Natural killer cell (primary cell): ENCODE results near the gene ST6GALNAC1. TPM values are rescaled to one million over a fixed set of nuclear protein-coding genes. Genes with fewer than 3 reads are reported as not detected.

Experiments
- ATAC-seq, 3 donors: fragments of 150-1000 bp in 2 of 3; fragments of 200-7000 bp in 1 of 3; cut with Tn5 transposase; 1 replicate in 1 of 3; 2 replicates in 2 of 3; pipeline ENCODE4 v1.10.0; 2021; ENCODE audit warnings: mild to moderate bottlenecking in 2 of 3, moderate library complexity in 2 of 3
- DNase-seq, 2 donors: peaks; one replicate each; pipeline versions ENCODE4 v3.0.0 to v3.0.0-alpha.2; 2013 to 2021; ENCODE audit warnings: mixed read lengths in 1 of 2
- H3K27ac ChIP-seq: one replicate; pipeline ENCODE4 v1.5.1; 2013; ENCODE audit warnings: mild to moderate bottlenecking, low read length
- H3K27me3 ChIP-seq: one replicate; pipeline ENCODE4 v1.6.1; 2013; ENCODE audit warnings: low read length; ENCODE audit not compliant: control insufficient read depth, insufficient read depth
- H3K36me3 ChIP-seq: one replicate; pipeline ENCODE4 v1.6.1; 2013; ENCODE audit warnings: low read length; ENCODE audit not compliant: control insufficient read depth, insufficient read depth
- H3K4me1 ChIP-seq: one replicate; pipeline ENCODE4 v1.6.1; 2013; ENCODE audit warnings: low read length; ENCODE audit not compliant: control insufficient read depth, insufficient read depth
- H3K4me3 ChIP-seq: one replicate; pipeline ENCODE4 v1.5.1; 2013; ENCODE audit warnings: low read length
- H3K9me3 ChIP-seq: one replicate; pipeline ENCODE4 v1.6.1; 2013; ENCODE audit warnings: low read length; ENCODE audit not compliant: control insufficient read depth, insufficient read depth
- H3K27ac Mint-ChIP-seq, 2 donors: one replicate each; pipeline ENCODE4 v1.8.0; 2022; ENCODE audit warnings: mild to moderate bottlenecking in 2 of 2, mixed read lengths in 2 of 2, moderate library complexity in 1 of 2
- H3K27me3 Mint-ChIP-seq, 2 donors: one replicate each; pipeline ENCODE4 v1.8.0; 2022; ENCODE audit warnings: low read depth in 2 of 2, mixed read lengths in 2 of 2
- H3K36me3 Mint-ChIP-seq: one replicate; pipeline ENCODE4 v1.8.0; 2022; ENCODE audit warnings: mixed read lengths
- H3K4me1 Mint-ChIP-seq, 2 donors: one replicate each; pipeline ENCODE4 v1.8.0; 2022; ENCODE audit warnings: mixed read lengths in 2 of 2
- H3K4me3 Mint-ChIP-seq: one replicate; pipeline ENCODE4 v1.8.0; 2022; ENCODE audit warnings: mild to moderate bottlenecking, moderate library complexity, mixed read lengths
- H3K9me3 Mint-ChIP-seq, 2 donors: one replicate each; pipeline ENCODE4 v1.8.0; 2022; ENCODE audit warnings: mixed read lengths in 2 of 2
- CTCF ChIP-seq: fragments of 200-600 bp; IDR thresholded peaks from one replicate; pipeline ENCODE4 v1.8.0; 2022; ENCODE audit warnings: antibody characterized with exemption
- WGBS: methylation state at CpG from one replicate; pipeline ENCODE4 v1.1.7; 2013; ENCODE audit warnings: missing lambda C conversion rate; ENCODE audit not compliant: insufficient coverage; 5-methylcytosine and 5-hydroxymethylcytosine counted together
- intact Hi-C: fragments of 100-400 bp; cut with micrococcal nuclease; formaldehyde crosslinking; loops from one replicate; pipeline ENCODE4 v1.14.2; 2022
- total RNA-seq, 4 donors: library from RNA; stranded (reverse); fragments of 120-200 nt in 1 of 4; gene quantifications; one replicate each; pipeline versions ENCODE4 v1.2.3 to v1.2.4, GENCODE V29; 2013 to 2022

The ST6GALNAC1 gene
- total RNA-seq, 3 donors from 2014 or later (not counting 1 experiment from before 2014, with no cell fraction given) = 1.0 TPM; not detected in 2

DNA sequence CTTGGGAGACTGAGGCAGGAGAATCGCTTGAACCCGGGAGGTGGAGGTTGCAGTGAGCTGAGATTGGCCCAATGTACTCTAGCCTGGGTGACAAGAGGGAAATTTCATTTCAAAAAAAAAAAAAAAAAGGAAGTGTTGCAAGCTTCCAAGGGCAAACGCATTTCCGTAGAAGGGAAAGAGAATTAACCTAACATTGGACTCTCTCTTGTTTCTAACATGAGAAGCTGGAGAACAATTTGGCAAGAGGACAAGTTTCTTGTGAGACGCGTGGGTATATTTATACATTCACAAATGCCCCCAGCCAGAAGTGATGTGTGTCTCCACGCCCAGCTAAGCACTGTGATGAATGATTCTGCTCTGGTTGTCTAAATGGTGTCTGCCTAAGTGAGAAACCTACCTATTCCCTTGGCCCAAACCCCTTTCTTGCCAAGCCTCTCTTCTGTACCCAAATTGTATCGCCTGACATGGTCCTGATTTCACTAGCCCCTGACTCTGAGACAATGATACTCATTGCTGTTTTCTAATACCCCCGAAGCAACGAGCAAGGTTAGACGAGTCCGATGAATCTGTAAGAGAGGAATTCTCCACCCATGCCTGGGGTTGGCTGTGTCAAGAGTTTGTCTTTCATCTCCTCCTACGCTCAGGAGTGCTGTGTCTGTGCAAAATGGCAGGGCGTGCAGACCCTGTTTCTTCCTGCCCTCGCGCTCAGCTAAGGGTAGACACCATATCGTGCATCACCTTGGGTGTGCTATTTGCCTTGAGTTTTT lies 43.7 kb downstream of the ST6GALNAC1 start:
- Mint-ChIP-seq H3K27ac (no peak overlapping the region), H3K4me3 (no peak overlapping the region), H3K4me1 (peaks cover 0 to 4% of the 10 kb centered on the region in 2 donors), H3K36me3 (no peaks in the 10 kb centered on the region), H3K9me3 (no peaks in the 10 kb centered on the region), H3K27me3 (peaks cover 13 to 15% of the 10 kb centered on the region in 2 donors)
- no peaks in the 10 kb centered on the region for H3K4me1 ChIP-seq
- no peak overlapping the region for H3K4me3 ChIP-seq
- H3K9me3 ChIP-seq = no peaks in the 10 kb centered on the region
- H3K27ac ChIP-seq = no peak overlapping the region
- DNase-seq (no peak), ATAC-seq (no peak)
- TF ChIP-seq CTCF = no peak
- H3K27me3 ChIP-seq = peaks cover 2% of the 10 kb centered on the region
- WGBS = 71% methylated on average over 17 of the region's 17 CpGs
- H3K36me3 ChIP-seq = no peaks in the 10 kb centered on the region
- intact Hi-C loops = no loop called here

DNA sequence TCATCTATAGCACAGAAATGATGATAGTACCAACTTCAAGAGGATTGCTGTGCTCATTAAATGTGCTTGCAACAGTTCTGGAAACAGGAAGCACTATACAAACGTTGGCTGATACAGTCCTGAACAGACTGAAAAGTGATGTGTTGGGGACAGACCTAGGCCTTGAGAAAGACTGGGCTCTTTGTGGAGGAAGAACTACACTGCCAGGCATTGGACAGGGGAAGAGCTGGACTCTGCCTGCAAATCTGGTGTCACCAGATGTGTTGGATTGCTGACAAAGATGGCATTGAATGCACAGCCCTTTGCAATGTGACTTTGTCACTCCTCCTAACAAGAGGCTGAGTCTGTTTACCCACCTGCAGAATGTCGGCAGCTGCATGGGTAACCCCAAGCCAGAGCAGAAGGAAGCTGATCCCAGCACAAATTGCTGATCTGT lies 45.5 kb downstream of the ST6GALNAC1 start:
- H3K27me3 Mint-ChIP-seq = peaks cover 17 to 21% of the 10 kb centered on the region in 2 donors

DNA sequence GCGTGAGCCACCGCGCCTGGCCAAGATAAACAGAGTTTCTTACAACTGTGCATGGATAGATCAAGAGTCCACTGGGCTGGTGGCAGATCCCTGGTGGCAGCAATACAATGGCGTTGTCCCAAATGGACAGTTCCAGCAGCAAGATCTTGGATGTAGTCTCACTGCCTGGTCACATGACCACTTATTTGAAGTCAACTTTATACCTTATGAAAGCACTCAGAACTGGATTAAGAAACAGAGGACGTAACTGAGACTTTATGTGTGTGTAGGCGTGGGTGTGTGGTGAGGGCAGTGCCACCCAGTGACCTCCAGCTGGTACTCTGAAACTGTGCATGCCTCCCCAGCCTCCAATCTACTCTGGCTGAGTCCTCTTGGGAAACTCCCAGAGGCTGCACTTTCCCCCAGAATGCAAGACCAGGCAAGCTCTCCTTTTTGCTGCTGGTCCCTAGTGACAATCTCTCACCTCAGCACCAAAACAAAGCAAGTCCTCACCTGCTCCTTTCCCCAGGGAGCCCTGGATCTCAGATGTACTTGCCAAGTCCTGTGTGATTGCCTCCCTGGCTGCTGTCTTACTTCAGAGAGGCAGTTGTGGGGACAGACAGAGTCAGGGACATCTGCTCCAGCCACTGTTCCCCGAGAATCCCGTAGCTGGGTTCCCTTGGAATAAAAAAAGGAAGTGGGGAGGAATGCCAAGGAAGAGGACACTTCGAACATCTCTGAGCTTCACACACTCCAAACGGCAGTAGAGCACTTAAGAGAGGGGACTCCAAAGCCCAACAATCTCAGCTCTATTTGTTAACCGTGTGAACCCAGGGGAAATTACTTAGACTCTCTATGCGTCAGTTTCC lies 46.2 kb downstream of the ST6GALNAC1 start:
- Mint-ChIP-seq H3K9me3 (no peaks in the 10 kb centered on the region), H3K36me3 (no peaks in the 10 kb centered on the region), H3K4me1 (peaks cover 0 to 4% of the 10 kb centered on the region in 2 donors), H3K4me3 (no peak overlapping the region), H3K27me3 (peaks cover 11 to 15% of the 10 kb centered on the region in 2 donors), H3K27ac (no peak overlapping the region)
- ATAC-seq (peak in 1 of 3 donors; percentile 24), DNase-seq (no peak)
- intact Hi-C loops = no loop called here
- Histone ChIP-seq H3K27me3 (no peaks in the 10 kb centered on the region), H3K36me3 (no peaks in the 10 kb centered on the region), H3K4me3 (no peak overlapping the region), H3K9me3 (no peaks in the 10 kb centered on the region), H3K4me1 (no peaks in the 10 kb centered on the region), H3K27ac (no peak overlapping the region)
- no peak for TF ChIP-seq CTCF
- WGBS = 75% methylated on average over 12 of the region's 12 CpGs

More for the DNA sequence above, 45.5 kb downstream of the ST6GALNAC1 start:
- Mint-ChIP-seq H3K27ac (no peak overlapping the region), H3K36me3 (no peaks in the 10 kb centered on the region), H3K4me1 (peaks cover 0 to 4% of the 10 kb centered on the region in 2 donors), H3K9me3 (no peaks in the 10 kb centered on the region), H3K4me3 (no peak overlapping the region)
- Histone ChIP-seq H3K27ac (no peak overlapping the region), H3K27me3 (no peaks in the 10 kb centered on the region), H3K36me3 (no peaks in the 10 kb centered on the region), H3K4me1 (no peaks in the 10 kb centered on the region), H3K4me3 (no peak overlapping the region), H3K9me3 (no peaks in the 10 kb centered on the region)
- 19% methylated on average over 2 of the region's 2 CpGs for WGBS
- intact Hi-C loops = no loop called here
- TF ChIP-seq CTCF = no peak
- DNase-seq (no peak), ATAC-seq (peak in 2 of 3 donors; percentile 34 to 48)
